Stimulated activated naive CD8-positive, alpha-beta T cell treated with anti-CD3 and anti-CD28 coated beads, Interleukin-15, Interleukin-2, amounts not matched to agents 100 U/mL and 50 U/mL, for 24 hours (primary cell): ENCODE results near the gene GLRA2.

Experiments
- ATAC-seq: fragments of 150-1000 bp; cut with Tn5 transposase; one replicate; pipeline ENCODE4 v1.10.0; 2021
- DNase-seq: peaks from one replicate; pipeline ENCODE4 v3.0.0; 2021

The GLRA2 gene

GRCh38 chrX:14529290-14529989 is at the start of gene GLRA2:
Gene GLRA2, plus strand, starts transcription at chrX:14529536. Its CDS starts 522 bp downstream, at chrX:14530058.
- no peak for ATAC-seq
- no peak for DNase-seq

DNA sequence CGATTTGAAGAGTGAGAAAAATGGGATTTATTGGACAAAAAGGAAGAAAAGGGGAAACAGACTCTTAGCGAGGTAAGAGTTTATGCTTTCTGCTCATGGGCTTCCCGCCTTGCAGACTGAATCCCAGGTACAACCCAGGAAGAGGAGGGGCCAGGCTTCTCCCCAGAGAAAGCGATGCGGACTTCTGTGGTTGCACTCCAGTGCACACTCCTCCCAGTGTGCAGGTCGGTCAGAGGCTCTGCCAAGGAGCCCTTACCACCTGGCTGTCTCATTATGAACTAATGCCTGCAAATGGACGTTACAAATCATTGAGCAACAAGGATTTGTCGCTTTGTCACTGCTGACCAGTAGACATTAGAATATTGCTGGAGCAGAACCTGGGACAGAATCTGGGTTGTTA is 39.9 kb upstream of the GLRA2 start:
- DNase-seq (no peak), ATAC-seq (no peak)

DNA sequence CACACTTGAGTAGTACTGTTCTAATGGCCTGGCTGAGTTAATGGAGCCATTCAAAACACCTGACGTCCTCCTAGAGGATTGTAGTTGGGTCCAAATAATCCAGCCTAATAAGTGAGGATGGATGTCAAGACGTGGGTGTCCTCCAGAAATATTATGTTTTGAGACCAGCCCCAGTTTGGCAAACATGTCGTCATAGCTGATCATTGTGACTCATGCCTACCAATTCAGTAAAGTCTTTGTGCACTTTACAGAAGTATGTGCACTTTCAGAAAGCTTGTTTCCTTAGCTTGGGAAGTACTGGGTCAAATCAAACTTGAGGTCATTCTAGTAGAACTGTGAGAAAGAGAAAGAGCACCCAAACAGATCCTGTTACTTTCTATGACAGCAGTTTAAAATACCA is 37.6 kb upstream of the GLRA2 start:
- DNase-seq (no peak), ATAC-seq (no peak)

DNA sequence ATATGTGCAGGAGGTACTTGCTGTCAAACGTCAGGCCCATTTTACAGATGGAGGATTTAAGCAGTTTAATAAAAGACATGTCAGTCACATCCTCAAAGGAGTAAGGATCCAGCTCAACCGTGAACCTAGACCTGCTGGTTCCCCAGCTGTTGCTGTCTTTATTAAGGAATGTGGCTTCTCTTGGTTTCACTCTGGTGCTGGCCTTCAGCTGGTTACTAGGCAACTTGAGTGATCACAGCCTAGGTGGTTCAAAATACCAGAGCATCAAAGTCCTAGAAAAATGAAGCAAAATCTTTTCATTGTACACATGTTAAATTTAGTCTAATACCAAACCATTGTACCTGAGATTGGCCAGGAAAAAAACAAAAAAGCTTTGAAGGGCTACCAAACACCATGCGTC is 32.7 kb upstream of the GLRA2 start:
- no peak for ATAC-seq
- no peak for DNase-seq

GRCh38 chrX:14497184-14497666 is 32.1 kb upstream of the GLRA2 start:
- ATAC-seq (peak; percentile 80), DNase-seq (peak; percentile 4)

DNA sequence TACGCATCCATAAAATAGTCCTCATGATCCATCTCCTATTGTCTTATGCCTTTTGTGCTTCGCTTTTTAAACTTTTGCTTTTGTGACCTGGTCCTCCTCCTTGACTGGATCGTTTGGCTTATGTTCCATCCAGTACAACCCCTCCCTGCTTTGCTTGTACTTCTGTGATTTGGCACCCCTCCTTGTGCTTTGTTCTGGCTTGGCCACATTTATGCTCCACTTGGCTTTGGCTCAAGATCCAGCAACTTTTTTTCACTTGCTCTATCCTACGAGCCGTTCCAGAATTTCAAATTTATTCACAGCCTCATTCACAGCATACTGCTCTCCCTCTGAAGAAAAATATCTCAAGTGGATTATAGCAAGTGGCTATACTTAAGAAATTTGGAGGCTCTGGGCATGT is 28.0 kb upstream of the GLRA2 start:
- DNase-seq, result no peak
- no peak for ATAC-seq

DNA sequence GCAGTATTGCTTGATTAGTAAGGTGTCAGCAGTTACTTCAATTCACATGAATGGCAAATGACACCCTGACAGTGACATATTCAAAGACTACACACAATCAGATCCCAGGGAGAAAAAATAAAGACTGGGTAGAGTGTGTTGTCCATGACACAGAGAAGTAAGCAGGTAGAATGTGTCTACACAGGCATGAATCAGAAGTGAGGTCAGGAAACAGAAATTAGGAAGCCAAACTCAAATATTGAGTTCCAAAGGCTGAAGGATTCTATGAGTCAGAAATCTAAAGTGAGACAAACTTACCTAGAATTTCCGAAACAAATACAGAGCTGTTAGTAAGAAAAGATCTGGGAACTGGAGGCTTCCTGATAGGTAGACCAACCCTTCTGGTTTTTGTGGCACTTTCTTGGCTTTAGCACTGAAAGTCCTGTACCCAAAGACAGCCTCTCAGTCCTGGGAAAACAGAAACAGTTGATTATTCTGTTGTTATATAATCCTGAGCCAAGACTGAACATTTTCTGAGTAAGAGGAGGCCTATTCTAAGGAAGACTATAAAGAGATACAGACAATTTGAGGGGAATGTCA is 24.3 kb upstream of the GLRA2 start:
- ATAC-seq, result no peak

GRCh38 chrX:14505648-14506047 is 23.7 kb upstream of the GLRA2 start:
- DNase-seq, result no peak
- ATAC-seq, result no peak

More for the DNA sequence above, 24.3 kb upstream of the GLRA2 start:
- no peak for DNase-seq

DNA sequence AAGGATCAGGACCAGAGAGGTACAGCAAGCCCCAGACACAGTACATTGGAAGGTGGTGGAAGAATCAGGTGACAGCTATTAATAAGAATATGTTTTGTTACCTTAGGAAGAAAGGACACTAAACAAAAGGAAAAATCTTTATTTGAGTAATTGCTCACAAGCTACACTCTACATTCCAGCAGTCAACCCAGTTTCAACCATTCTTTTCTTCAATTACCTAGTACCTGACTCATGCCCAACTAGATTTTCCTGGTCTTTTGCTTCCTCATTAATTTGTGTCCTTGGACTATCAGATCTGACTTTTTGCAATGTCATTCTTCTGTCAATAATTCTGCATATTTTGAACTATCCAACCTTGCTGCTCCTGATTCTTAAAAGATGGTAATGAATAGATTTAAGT is 22.5 kb upstream of the GLRA2 start:
- no peak for DNase-seq
- ATAC-seq, result no peak

GRCh38 chrX:14508025-14508690 is 21.2 kb upstream of the GLRA2 start:
- ATAC-seq, result no peak

DNA sequence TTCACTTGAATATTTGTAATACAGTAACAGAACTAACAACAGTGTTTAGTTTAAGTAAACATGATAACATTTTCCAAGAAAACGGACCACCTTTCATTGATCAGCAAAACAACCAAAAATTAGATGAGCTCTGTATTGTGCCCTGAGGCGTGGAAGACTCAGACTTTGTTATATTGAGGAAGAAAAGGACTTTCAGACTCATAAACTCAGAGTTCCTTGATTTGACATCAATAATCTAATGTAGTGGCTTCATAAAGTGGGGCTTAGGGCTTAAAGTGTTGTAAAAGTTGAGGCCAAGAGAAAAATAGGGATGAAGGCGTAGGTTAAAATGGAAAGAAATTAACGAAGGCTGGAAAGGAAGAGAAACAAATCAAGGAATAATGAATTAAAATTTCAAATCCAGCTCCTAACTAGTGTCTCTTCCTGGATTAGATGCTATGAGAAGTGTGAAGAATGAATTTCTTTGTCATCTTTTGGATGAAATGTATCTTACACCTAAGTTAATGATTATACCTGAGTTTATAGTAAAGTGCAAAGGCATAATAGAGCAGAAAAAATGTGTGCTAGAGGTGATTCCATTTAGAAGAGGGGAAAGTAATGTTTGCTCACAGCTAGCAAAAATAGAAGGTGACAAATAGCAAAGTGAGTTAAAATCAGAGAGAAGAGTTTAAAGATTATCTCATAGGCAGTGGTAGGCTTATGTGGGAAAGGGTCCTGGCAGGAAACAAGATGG is 19.8 kb upstream of the GLRA2 start:
- ATAC-seq, result no peak

More at GRCh38 chrX:14508025-14508690, 21.2 kb upstream of the GLRA2 start:
- no peak for DNase-seq

DNA sequence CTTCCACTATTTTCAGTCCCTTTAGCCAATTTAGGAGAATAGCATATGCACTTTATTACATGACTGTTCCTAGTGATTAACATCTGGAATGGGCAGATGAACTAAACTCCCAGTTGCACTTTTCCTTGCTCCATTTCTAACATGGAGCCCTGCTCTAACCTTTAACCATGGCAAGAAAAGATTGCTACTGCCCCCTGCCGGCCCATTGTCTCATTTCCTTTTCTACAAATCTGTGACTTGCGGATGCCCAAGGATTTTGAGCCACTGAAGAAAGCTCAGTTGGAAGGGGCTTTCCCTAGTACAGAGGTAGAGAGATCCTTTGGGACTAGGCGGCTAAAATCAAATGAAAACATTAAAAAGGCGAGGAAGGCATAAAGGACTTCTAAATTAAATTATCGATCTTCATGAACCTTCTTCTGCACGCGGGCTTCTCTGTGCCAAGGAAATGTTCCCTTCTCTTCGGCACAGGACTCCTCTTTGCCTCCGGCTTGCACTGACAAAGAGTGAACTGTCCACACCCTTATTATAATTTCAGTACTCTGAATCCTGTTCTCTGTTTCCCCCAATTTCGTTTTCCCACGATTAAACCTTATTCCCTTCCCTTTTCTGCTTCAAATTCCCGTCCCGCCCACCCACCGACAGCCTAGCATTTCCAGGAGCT is 577 bp upstream of the GLRA2 start:
- ATAC-seq (no peak), DNase-seq (peak; percentile 59)

More for the DNA sequence above, 19.8 kb upstream of the GLRA2 start:
- no peak for DNase-seq

GRCh38 chrX:14533867-14534266 is 4.5 kb downstream of the GLRA2 start:
- no peak for ATAC-seq

GRCh38 chrX:14546190-14546589 is 16.9 kb downstream of the GLRA2 start:
- ATAC-seq (no peak), DNase-seq (no peak)

More at GRCh38 chrX:14533867-14534266, 4.5 kb downstream of the GLRA2 start:
- no peak for DNase-seq

GRCh38 chrX:14554131-14554715 is 24.9 kb downstream of the GLRA2 start:
- DNase-seq, result no peak
- ATAC-seq, result no peak

DNA sequence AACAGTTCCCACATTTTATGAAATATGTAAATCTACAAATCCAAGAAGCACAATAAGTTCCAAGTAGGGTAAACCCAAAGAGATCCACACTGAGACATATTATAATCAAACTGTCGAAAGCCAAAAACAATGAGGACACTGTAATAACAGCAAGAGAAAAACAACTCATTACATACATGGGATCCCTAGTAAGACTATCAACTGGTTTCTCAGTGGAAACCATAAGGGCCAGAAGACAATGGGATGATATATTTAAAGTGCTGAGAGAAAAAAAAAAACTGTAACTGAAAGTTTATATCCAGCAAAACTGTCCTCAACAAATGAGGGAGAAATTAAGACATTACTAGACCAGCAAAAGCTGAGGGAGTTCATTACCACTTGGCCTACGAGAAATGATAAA is 34.7 kb downstream of the GLRA2 start:
- DNase-seq (no peak), ATAC-seq (no peak)

DNA sequence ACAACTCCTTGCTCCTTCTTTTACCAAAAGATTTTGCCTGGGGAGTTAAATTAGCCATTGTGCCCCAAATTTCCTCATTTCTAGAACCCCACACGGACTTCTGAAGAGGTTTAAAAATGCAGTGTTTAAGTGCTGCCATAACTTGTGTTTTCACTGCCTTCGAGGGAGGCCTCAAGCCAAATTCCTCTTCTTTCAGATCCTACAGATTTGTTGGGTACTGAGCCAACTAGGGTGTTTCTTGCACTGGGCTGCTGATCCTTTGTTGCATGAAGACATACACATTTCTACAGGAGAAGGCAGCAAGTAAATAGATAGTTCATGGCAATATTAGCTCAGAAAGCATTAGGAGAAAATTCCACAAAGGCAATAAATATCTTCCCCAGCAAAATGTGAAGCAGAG is 43.8 kb downstream of the GLRA2 start:
- DNase-seq (no peak), ATAC-seq (no peak)

- no peak for DNase-seq
- no peak for ATAC-seq
Measured at GRCh38 chrX:14581081-14581480, 51.7 kb downstream of the GLRA2 start.

- no peak for DNase-seq
- no peak for ATAC-seq
Measured at GRCh38 chrX:14584548-14584947, 55.2 kb downstream of the GLRA2 start.

DNA sequence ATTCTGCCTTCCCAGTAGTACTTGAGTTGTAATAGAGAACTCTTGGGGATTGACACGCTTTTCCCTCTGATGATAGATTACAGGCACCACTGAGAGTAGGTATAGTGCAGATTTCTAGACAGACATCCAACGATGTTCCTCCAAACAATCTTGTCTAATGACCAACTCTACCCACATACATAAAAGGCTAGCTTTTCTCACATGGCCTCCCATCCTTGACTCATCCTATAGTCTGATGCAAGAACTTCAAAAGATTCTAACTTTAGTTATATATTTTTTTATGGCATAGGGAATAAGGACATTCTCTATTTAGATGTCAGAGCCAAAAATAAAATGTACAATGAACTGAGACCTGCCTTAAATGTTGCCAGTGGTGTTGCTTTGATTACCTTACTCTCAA is 60.9 kb downstream of the GLRA2 start:
- DNase-seq (no peak), ATAC-seq (no peak)

- no peak for ATAC-seq
- DNase-seq, result no peak
Measured at GRCh38 chrX:14590693-14591424, 61.5 kb downstream of the GLRA2 start.
